Neuronal stem cell (in vitro differentiated cells): ENCODE measurements around the gene THAP11.

Source experiments
- DNase-seq: peaks from one replicate; pipeline ENCODE4 v3.0.0-alpha.2; 2013; ENCODE audit warnings: low spot score
- H2AFZ ChIP-seq: one replicate; pipeline ENCODE4 v1.6.1; 2013; ENCODE audit warnings: mild to moderate bottlenecking, low read length, inconsistent platforms
- H2AK5ac ChIP-seq: 2 replicates; pipeline ENCODE4 v1.6.1; 2013; ENCODE audit warnings: low read depth, mild to moderate bottlenecking, inconsistent platforms, low read length, moderate library complexity, mixed read lengths
- H2BK120ac ChIP-seq: 2 replicates; pipeline ENCODE4 v1.6.1; 2013; ENCODE audit warnings: low read depth, mild to moderate bottlenecking, inconsistent platforms, low read length, moderate library complexity, mixed read lengths
- H2BK12ac ChIP-seq: one replicate; pipeline ENCODE4 v1.6.1; 2013; ENCODE audit warnings: low read length, inconsistent platforms
- H2BK15ac ChIP-seq: 2 replicates; pipeline ENCODE4 v1.6.1; 2013; ENCODE audit warnings: mild to moderate bottlenecking, low read length, inconsistent platforms, mixed read lengths
- H2BK5ac ChIP-seq: one replicate; pipeline ENCODE4 v1.6.1; 2013; ENCODE audit warnings: inconsistent platforms, mild to moderate bottlenecking, low read length, moderate library complexity
- H3K14ac ChIP-seq: one replicate; pipeline ENCODE4 v1.6.1; 2013; ENCODE audit warnings: low read length, inconsistent platforms
- H3K18ac ChIP-seq: 2 replicates; pipeline ENCODE4 v1.6.1; 2013; ENCODE audit warnings: low read length, inconsistent platforms
- H3K23ac ChIP-seq: 2 replicates; pipeline ENCODE4 v1.6.1; 2013; ENCODE audit warnings: low read depth, mild to moderate bottlenecking, mixed read lengths, low read length, inconsistent platforms; ENCODE audit not compliant: poor library complexity
- H3K27ac ChIP-seq: replicated peaks from 3 replicates; pipeline ENCODE4 v1.5.1; 2013; ENCODE audit warnings: low read length, inconsistent platforms
- H3K27me3 ChIP-seq, 3 experiments: 2 replicates each; pipeline ENCODE4 v1.6.1; 2013; ENCODE audit warnings: low read length in 3 of 3, mild to moderate bottlenecking in 2 of 3, inconsistent platforms in 1 of 3, low read depth in 1 of 3, mixed read lengths in 1 of 3, moderate library complexity in 1 of 3; ENCODE audit not compliant: control insufficient read depth in 3 of 3, insufficient read depth in 3 of 3
- H3K36me3 ChIP-seq, 2 donors: replicated peaks in 1 of 2; 2 replicates each; pipeline ENCODE4 v1.6.1; 2013; ENCODE audit warnings: low read length in 2 of 2; ENCODE audit not compliant: control insufficient read depth in 2 of 2, insufficient read depth in 2 of 2
- H3K4ac ChIP-seq: 2 replicates; pipeline ENCODE4 v1.6.1; 2013; ENCODE audit warnings: inconsistent platforms, mild to moderate bottlenecking, low read length, moderate library complexity
- H3K4me1 ChIP-seq, 2 donors: 1 replicate in 1 of 2; 2 replicates in 1 of 2; pipeline ENCODE4 v1.6.1; 2013; ENCODE audit warnings: low read length in 2 of 2, low read depth in 1 of 2; ENCODE audit not compliant: control insufficient read depth in 2 of 2, insufficient read depth in 1 of 2
- H3K4me2 ChIP-seq: one replicate; pipeline ENCODE4 v1.6.1; 2013; ENCODE audit warnings: mild to moderate bottlenecking, low read length, inconsistent platforms; ENCODE audit not compliant: insufficient read depth, poor library complexity, severe bottlenecking
- H3K4me3 ChIP-seq, 2 donors: 2 replicates each; pipeline ENCODE4 v1.5.1; 2013; ENCODE audit warnings: low read length in 2 of 2, mild to moderate bottlenecking in 2 of 2, inconsistent platforms in 1 of 2, moderate library complexity in 1 of 2
- H3K79me1 ChIP-seq: one replicate; pipeline ENCODE4 v1.6.1; 2013; ENCODE audit warnings: low read depth, mild to moderate bottlenecking, inconsistent platforms, low read length, moderate library complexity
- H3K9ac ChIP-seq: one replicate; pipeline ENCODE4 v1.6.1; 2013; ENCODE audit warnings: mild to moderate bottlenecking, low read depth, low read length, inconsistent platforms; ENCODE audit not compliant: poor library complexity
- H3K9me3 ChIP-seq, 2 donors: replicated peaks in 1 of 2; 2 replicates each; pipeline versions ENCODE3 to v1.6.1; 2013; ENCODE audit warnings: low read length in 2 of 2, mild to moderate bottlenecking in 2 of 2, inconsistent platforms in 1 of 2, low read depth in 1 of 2, mixed read lengths in 1 of 2, moderate library complexity in 1 of 2; ENCODE audit not compliant: control insufficient read depth in 2 of 2, insufficient read depth in 1 of 2
- H4K8ac ChIP-seq: one replicate; pipeline ENCODE4 v1.6.1; 2013; ENCODE audit warnings: low read depth, mild to moderate bottlenecking, inconsistent platforms, low read length, moderate library complexity
- H4K91ac ChIP-seq: one replicate; pipeline ENCODE4 v1.6.1; 2013; ENCODE audit warnings: low read length, low read depth, mild to moderate bottlenecking, inconsistent platforms; ENCODE audit not compliant: poor library complexity
- WGBS, 2 donors: extraction: QIAGEN DNeasy Blood & Tissue Kit; methylation state at CpG; one replicate each; pipeline ENCODE4 v1.1.7; 2013; ENCODE audit warnings: missing lambda C conversion rate in 2 of 2, mixed read lengths in 1 of 2; ENCODE audit not compliant: insufficient read length in 2 of 2, insufficient replicate concordance in 1 of 2; ENCODE audit errors: extremely low coverage in 2 of 2; 5-methylcytosine and 5-hydroxymethylcytosine counted together

The THAP11 gene

GRCh38 chr16:67806428-67807147 is 35.5 kb upstream of the THAP11 start, which contains the start of the genes RANBP10 and TSNAXIP1:
RANBP10 (minus strand) TSS chr16:67806560; CDS start chr16:67806536, 24 bp downstream.
TSNAXIP1 (plus strand) TSS chr16:67806889; CDS start chr16:67807150, 261 bp downstream.
- peak; percentile 99 for DNase-seq
- Histone ChIP-seq H2BK12ac (no peak within 1 kb of the TSS), H2BK15ac (peak within 1 kb of the TSS; percentile 81), H3K4me3 (peak within 1 kb of the TSS; percentile 95 to 97), H4K8ac (no peak within 1 kb of the TSS), H2BK5ac (peak within 1 kb of the TSS; percentile 90), H3K79me1 (peaks cover 8% of the 10 kb centered on the region), H3K14ac (peak within 1 kb of the TSS; percentile 91), H3K4me1 (peaks cover 6 to 10% of the 10 kb centered on the region in 2 donors), H2AK5ac (peak within 1 kb of the TSS; percentile 89), H3K23ac (peak within 1 kb of the TSS; percentile 80), H3K27ac (peak within 1 kb of the TSS; percentile 84), H3K4me2 (peak within 1 kb of the TSS; percentile 94), H4K91ac (no peak within 1 kb of the TSS), H3K9me3 (no peaks in the 10 kb centered on the region), H3K18ac (peak within 1 kb of the TSS; percentile 96), H3K27me3 (no peaks in the 10 kb centered on the region), H2BK120ac (peak within 1 kb of the TSS; percentile 68), H3K4ac (no peak within 1 kb of the TSS), H2AFZ (peak within 1 kb of the TSS; percentile 96), H3K9ac (peak within 1 kb of the TSS; percentile 97), H3K36me3 (peaks cover 7 to 35% of the 10 kb centered on the region in 2 donors)
- no CpG with 5 or more reads among the region's 54 CpGs for WGBS, 2 donors

GRCh38 chr16:67807148-67807682 is 34.9 kb upstream of the THAP11 start:
- Histone ChIP-seq H3K14ac (peak overlapping the region; percentile 59), H2BK5ac (peak overlapping the region; percentile 90), H3K36me3 (peaks cover 6 to 29% of the 10 kb centered on the region in 2 donors), H3K9ac (peak overlapping the region; percentile 93), H3K27me3 (no peaks in the 10 kb centered on the region), H4K91ac (no peak overlapping the region), H2BK12ac (no peak overlapping the region), H3K4me3 (peak overlapping the region; percentile 81 to 97), H2AFZ (peak overlapping the region; percentile 96), H3K9me3 (no peaks in the 10 kb centered on the region), H2BK15ac (peak overlapping the region; percentile 81), H3K18ac (peak overlapping the region; percentile 61), H3K4me1 (peaks cover 6 to 10% of the 10 kb centered on the region in 2 donors), H3K79me1 (peaks cover 8% of the 10 kb centered on the region), H3K4me2 (peak overlapping the region; percentile 92), H3K27ac (peak overlapping the region; percentile 84), H3K23ac (peak overlapping the region; percentile 80), H2BK120ac (no peak overlapping the region), H3K4ac (no peak overlapping the region), H2AK5ac (no peak overlapping the region), H4K8ac (no peak overlapping the region)
- no CpG with 5 or more reads among the region's 24 CpGs for WGBS, 2 donors
- DNase-seq, result no peak

- Histone ChIP-seq H3K4me1 (peaks cover 1 to 3% of the 10 kb centered on the region in 2 donors), H2BK12ac (no peak overlapping the region), H3K18ac (no peak overlapping the region), H3K79me1 (no peaks in the 10 kb centered on the region), H2BK5ac (no peak overlapping the region), H3K9ac (no peak overlapping the region), H3K4ac (no peak overlapping the region), H3K36me3 (no peaks in the 10 kb centered on the region), H2AFZ (no peak overlapping the region), H4K91ac (no peak overlapping the region), H3K4me2 (no peak overlapping the region), H2BK120ac (no peak overlapping the region), H2BK15ac (no peak overlapping the region), H3K27me3 (no peaks in the 10 kb centered on the region), H3K14ac (no peak overlapping the region), H3K9me3 (no peaks in the 10 kb centered on the region), H3K4me3 (no peak overlapping the region), H2AK5ac (no peak overlapping the region), H4K8ac (no peak overlapping the region), H3K23ac (no peak overlapping the region), H3K27ac (no peak overlapping the region)
- DNase-seq, result no peak
- no CpG with 5 or more reads among the region's 1 CpG for WGBS, 2 donors
These were observed 30.2 kb upstream of the THAP11 start for GRCh38 chr16:67811899-67812298.

GRCh38 chr16:67814567-67814966 is 27.6 kb upstream of the THAP11 start:
- no peak overlapping the region for H3K4ac ChIP-seq
- H3K79me1 ChIP-seq, result no peaks in the 10 kb centered on the region
- H3K27me3 ChIP-seq, result no peaks in the 10 kb centered on the region
- H2BK120ac ChIP-seq, result no peak overlapping the region
- no peak overlapping the region for H3K9ac ChIP-seq
- no peak overlapping the region for H2AK5ac ChIP-seq
- no peak overlapping the region for H2AFZ ChIP-seq
- H4K8ac ChIP-seq, result no peak overlapping the region
- H3K9me3 ChIP-seq, result no peaks in the 10 kb centered on the region
- no peaks in the 10 kb centered on the region for H3K36me3 ChIP-seq
- H3K27ac ChIP-seq, result no peak overlapping the region
- H3K23ac ChIP-seq, result no peak overlapping the region
- H3K18ac ChIP-seq, result no peak overlapping the region
- no peak overlapping the region for H3K4me2 ChIP-seq
- no peak overlapping the region for H2BK5ac ChIP-seq
- no peak overlapping the region for H3K14ac ChIP-seq
- DNase-seq, result no peak
- H4K91ac ChIP-seq, result no peak overlapping the region
- H3K4me1 ChIP-seq, result peaks cover 0 to 1% of the 10 kb centered on the region in 2 donors
- H2BK12ac ChIP-seq, result no peak overlapping the region
- no peak overlapping the region for H2BK15ac ChIP-seq
- H3K4me3 ChIP-seq, result no peak overlapping the region
- no CpG with 5 or more reads among the region's 8 CpGs for WGBS, 2 donors
